Measurements from ENCODE around the gene PER2. TPM values are rescaled to one million over a fixed set of nuclear protein-coding genes. Genes with fewer than 3 reads are reported as not detected.
A peak's percentile ranks its signal among the peaks of the same experiment; 100 is the strongest.

PER2 gene
- total and polyA plus RNA-seq, 9 of the 15 experiments (the other 6 are each of a cell fraction or from before 2014, with no cell fraction given): 1.1 to 10.3 (median 2.9) TPM

- TF ChIP-seq HMGXB4 (CRISPR knock-in tag; IDR thresholded peaks at IDR 0.05) (no peak), TAF9B (IDR thresholded peaks at IDR 0.05; ENCODE audit: partially characterized antibody) (no peak), TFAM (CRISPR knock-in tag; conservative IDR thresholded peaks at IDR 0.05) (no peak), RBM22 (IDR thresholded peaks at IDR 0.05; ENCODE audit: low read depth, low read length, poor library complexity, severe bottlenecking) (no peak), LCOR (CRISPR knock-in tag; IDR thresholded peaks at IDR 0.05) (no peak), MED1 (CRISPR knock-in tag; IDR thresholded peaks at IDR 0.05; ENCODE audit: borderline replicate concordance) (no peak), NFE2L1 (tag; IDR thresholded peaks at IDR 0.05; ENCODE audit: borderline replicate concordance, low read depth) (no peak), BRCA1 (IDR thresholded peaks at IDR 0.05) (no peak), BRCA1 (CRISPR knock-in tag; IDR thresholded peaks at IDR 0.05) (no peak), ZNF778 (CRISPR knock-in tag; IDR thresholded peaks at IDR 0.05) (no peak), TCF3 (CRISPR knock-in tag; IDR thresholded peaks at IDR 0.05) (peak; percentile 62), USF2 (CRISPR knock-in tag; IDR thresholded peaks at IDR 0.05) (no peak), ZFX (CRISPR knock-in tag; IDR thresholded peaks at IDR 0.05) (peak; percentile 65), CCAR2 (IDR thresholded peaks at IDR 0.05; ENCODE audit: low read depth, low read length) (no peak), ZNF592 (IDR thresholded peaks at IDR 0.05) (peak; percentile 10; the same call in 1 of the 2 replicates), SMAD2 (IDR thresholded peaks at IDR 0.05; ENCODE audit: low read depth, low read length) (no peak), NR3C1 (CRISPR knock-in tag; IDR thresholded peaks at IDR 0.05) (no peak), CBFA2T2 (conservative IDR thresholded peaks at IDR 0.05) (no peak), CBX3 (IDR thresholded peaks at IDR 0.05; ENCODE audit: borderline replicate concordance in 1 of 2, low read length in 2 of 2) (no peak), IFI16 (CRISPR knock-in tag; IDR thresholded peaks at IDR 0.05) (no peak), POLR2AphosphoS5 (IDR thresholded peaks at IDR 0.05; ENCODE audit: control insufficient read depth, insufficient read depth, low read depth, low read length) (no peak), ZNF583 (CRISPR knock-in tag; IDR thresholded peaks at IDR 0.05) (no peak), DNMT1 (IDR thresholded peaks at IDR 0.05) (no peak), ARID1B (IDR thresholded peaks at IDR 0.05) (peak; percentile 70)
Observed at GRCh38 chr2:238203973-238204683, 84.3 kb downstream of the PER2 start (continued).

Data from K562 (cell line).